Peyer's patch (tissue), 4 donors: ENCODE measurements around the gene PHKG1. TPM values are rescaled to one million over a fixed set of nuclear protein-coding genes. Genes with fewer than 3 reads are reported as not detected.
"Not testable (repeated sequence)": the region's sequence is repeated elsewhere in the genome, so short reads cannot be mapped to it uniquely, and the experiment has no call there.

ENCODE experiments used
- DNase-seq, 3 donors: peaks; one replicate each; pipeline ENCODE4 v3.0.0-alpha.2; 2017 to 2019
- H3K27ac ChIP-seq, 4 donors: fragments of 200-600 bp; sonication (generic); one replicate each; pipeline ENCODE4 v1.5.1; 2016 to 2019
- H3K27me3 ChIP-seq, 2 donors: fragments of 200-600 bp; sonication (generic); one replicate each; pipeline ENCODE4 v1.5.1; 2019
- H3K36me3 ChIP-seq, 3 donors: fragments of 200-600 bp; sonication (generic); one replicate each; pipeline ENCODE4 v1.5.1; 2016 to 2019
- H3K4me1 ChIP-seq, 4 donors: fragments of 200-600 bp; sonication (generic); one replicate each; pipeline ENCODE4 v1.5.1; 2016 to 2019
- H3K4me3 ChIP-seq, 4 donors: fragments of 200-600 bp; sonication (generic); 1 replicate in 3 of 4; 2 replicates in 1 of 4; pipeline ENCODE4 v1.5.1; 2016 to 2019; ENCODE audit warnings: mild to moderate bottlenecking in 1 of 4
- H3K9me3 ChIP-seq, 4 donors: fragments of 200-600 bp; sonication (generic); one replicate each; pipeline ENCODE4 v1.5.1; 2016 to 2019; ENCODE audit warnings: mild to moderate bottlenecking in 1 of 4
- POLR2A ChIP-seq, 2 donors: fragments of 450-650 bp; IDR thresholded peaks; one replicate each; pipeline ENCODE4 v1.5.1; 2017; ENCODE audit warnings: antibody characterized with exemption in 2 of 2, mild to moderate bottlenecking in 2 of 2, moderate library complexity in 2 of 2
- total RNA-seq, 4 donors: library from RNA; depleted of rRNA; stranded (reverse); fragments of >200 nt; gene quantifications; one replicate each; pipeline ENCODE4 v1.1.0, GENCODE V29; 2016
- TF ChIP-seq, protein P1 (sequence below), 6 experiments: fragments of 450-650 bp in 4 of 6; fragments of 200-600 bp in 2 of 6; sonication (generic) in 1 of 6; IDR thresholded peaks; one replicate each; pipeline ENCODE4 v1.5.1; 2017 to 2019; ENCODE audit warnings: antibody characterized with exemption in 6 of 6, mild to moderate bottlenecking in 3 of 6, moderate library complexity in 1 of 6

PHKG1 gene
- total RNA-seq, 4 donors from 2014 or later: 1.1 to 8.3 (median 4.0) TPM

DNA sequence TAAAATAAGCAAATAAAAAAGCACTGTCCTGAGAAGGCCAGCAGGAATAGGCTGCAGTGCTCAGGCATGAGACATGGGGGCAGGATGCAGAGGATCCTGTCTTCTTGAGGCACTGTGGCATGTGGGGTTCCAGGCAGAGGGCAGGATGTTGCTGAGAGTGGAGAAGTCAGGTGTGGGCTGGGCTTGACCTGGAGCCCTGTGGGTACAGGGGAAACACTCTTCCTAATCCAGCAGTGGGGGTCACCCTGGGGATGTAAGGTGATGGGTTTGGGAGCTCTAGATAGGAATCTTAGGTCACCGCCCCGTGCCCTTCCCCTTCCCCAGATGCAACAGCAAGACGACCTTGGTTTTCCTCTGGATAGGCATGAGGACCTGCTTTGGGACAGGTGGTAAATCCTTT lies 15.1 kb downstream of the PHKG1 start:
- H3K36me3 ChIP-seq: peaks cover 0 to 25% (median 0%) of the 10 kb centered on the region in 3 donors

DNA sequence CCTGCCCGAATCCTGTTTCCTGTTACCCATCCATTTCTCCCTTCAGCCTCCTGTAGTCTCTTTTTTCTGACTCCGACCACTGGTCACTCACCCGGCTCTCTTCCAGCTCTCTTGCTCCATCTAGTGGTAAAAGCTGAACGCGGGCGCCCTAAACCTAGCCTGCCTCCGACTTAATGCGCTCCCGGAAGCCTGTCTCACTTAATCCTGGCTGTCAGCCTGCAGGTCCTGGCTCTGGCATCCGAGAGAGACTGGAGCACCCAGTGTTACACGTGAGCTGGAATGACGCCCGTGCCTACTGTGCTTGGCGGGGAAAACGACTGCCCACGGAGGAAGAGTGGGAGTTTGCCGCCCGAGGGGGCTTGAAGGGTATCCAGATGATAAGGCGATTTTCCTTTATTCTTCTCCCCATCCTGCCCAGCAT lies 18.4 kb downstream of the PHKG1 start:
- no peaks in the 10 kb centered on the region for H3K9me3 ChIP-seq
- H3K36me3 ChIP-seq: peaks cover 0 to 37% (median 0%) of the 10 kb centered on the region in 3 donors
- no peaks in the 10 kb centered on the region for H3K27me3 ChIP-seq
- DNase-seq: peak; percentile 65 to 90 (median 87)
- no peak overlapping the region for H3K27ac ChIP-seq
- H3K4me3 ChIP-seq: no peak overlapping the region
- TF ChIP-seq, protein P1, sequence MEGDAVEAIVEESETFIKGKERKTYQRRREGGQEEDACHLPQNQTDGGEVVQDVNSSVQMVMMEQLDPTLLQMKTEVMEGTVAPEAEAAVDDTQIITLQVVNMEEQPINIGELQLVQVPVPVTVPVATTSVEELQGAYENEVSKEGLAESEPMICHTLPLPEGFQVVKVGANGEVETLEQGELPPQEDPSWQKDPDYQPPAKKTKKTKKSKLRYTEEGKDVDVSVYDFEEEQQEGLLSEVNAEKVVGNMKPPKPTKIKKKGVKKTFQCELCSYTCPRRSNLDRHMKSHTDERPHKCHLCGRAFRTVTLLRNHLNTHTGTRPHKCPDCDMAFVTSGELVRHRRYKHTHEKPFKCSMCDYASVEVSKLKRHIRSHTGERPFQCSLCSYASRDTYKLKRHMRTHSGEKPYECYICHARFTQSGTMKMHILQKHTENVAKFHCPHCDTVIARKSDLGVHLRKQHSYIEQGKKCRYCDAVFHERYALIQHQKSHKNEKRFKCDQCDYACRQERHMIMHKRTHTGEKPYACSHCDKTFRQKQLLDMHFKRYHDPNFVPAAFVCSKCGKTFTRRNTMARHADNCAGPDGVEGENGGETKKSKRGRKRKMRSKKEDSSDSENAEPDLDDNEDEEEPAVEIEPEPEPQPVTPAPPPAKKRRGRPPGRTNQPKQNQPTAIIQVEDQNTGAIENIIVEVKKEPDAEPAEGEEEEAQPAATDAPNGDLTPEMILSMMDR (IDR thresholded peaks at IDR 0.05): peak; percentile 61 to 96 (median 92)
- no peak for TF ChIP-seq POLR2A (IDR thresholded peaks at IDR 0.05)
- peaks cover 0 to 7% (median 0%) of the 10 kb centered on the region in 4 donors for H3K4me1 ChIP-seq

More for the DNA sequence above, 15.1 kb downstream of the PHKG1 start:
- Histone ChIP-seq H3K9me3 (no peaks in the 10 kb centered on the region), H3K4me3 (no peak overlapping the region), H3K27ac (no peak overlapping the region), H3K4me1 (peaks cover 0 to 13% (median 0%) of the 10 kb centered on the region in 4 donors), H3K27me3 (no peaks in the 10 kb centered on the region)
- TF ChIP-seq, protein P1 (IDR thresholded peaks at IDR 0.05): no peak
- TF ChIP-seq POLR2A (IDR thresholded peaks at IDR 0.05): no peak
- DNase-seq: no peak

DNA sequence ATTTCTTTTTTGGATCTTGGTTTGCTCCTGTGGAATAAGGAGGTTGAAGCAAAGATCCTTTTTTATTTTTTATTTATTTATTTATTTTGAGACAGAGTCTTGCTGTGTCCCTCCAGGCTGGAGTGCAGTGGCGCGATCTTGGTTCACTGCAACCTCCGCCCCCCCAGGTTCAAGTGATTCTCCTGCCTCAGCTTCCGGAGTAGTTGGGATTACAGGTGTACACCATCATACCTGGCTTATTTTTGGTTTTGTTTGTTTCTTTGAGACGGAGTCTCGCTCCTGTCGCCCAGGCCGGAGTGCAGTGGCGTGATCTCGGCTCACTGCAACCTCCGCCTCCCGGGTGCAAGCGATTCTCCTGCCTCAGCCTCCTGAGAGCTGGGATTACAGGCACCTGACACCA lies 26.4 kb downstream of the PHKG1 start:
- Histone ChIP-seq H3K4me1 (peaks cover 0 to 14% (median 0%) of the 10 kb centered on the region in 4 donors), H3K36me3 (peaks cover 0 to 43% (median 0%) of the 10 kb centered on the region in 3 donors)
- H3K4me3 ChIP-seq, H3K9me3 ChIP-seq, H3K27me3 ChIP-seq, H3K27ac ChIP-seq, DNase-seq: not testable (repeated sequence)

DNA sequence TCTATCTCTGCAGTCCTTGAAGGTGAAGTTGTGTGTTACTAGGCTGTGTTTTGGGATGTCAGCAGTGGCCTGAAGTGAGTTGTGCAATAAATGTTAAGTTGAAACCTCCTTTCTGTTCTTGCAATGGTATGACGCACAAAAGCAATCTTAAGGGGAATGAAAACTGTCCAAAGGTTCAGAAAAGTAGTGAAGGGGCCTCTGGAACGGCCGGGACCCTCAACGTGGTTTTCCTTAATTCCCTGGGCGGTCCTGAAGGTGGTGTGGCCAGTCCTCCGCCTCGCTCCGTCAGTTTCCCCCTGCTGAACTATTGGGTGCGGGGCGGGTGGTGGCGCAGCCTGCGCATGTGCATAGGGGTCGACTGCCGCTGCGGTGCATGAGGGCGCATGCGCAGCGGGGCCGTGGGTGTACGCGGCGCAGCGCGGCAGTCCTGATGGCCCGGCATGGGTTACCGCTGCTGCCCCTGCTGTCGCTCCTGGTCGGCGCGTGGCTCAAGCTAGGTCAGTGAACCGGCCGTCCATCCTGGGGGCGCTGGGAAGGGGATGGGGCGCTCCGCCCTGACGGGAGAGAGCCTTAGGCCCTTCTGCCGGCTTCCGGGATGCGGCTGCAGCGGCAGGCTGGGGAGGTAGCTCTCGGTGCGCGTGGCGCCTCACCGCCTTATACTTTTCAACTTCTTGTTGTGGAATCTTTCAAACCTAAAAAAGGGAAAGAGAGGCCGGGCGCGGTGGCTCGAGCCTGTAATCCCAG lies 28.7 kb downstream of the PHKG1 start, which contains the start of gene SUMF2:
SUMF2 (plus strand) TSS at position 405 of the 744 bp plus-strand sequence; CDS start at position 431, 26 bp downstream.
- peak within 1 kb of the TSS; percentile 76 to 90 (median 83) for H3K4me3 ChIP-seq
- DNase-seq: peak; percentile 88 to 95 (median 93)
- peaks cover 0 to 44% (median 0%) of the 10 kb centered on the region in 3 donors for H3K36me3 ChIP-seq
- no peaks in the 10 kb centered on the region for H3K9me3 ChIP-seq
- peaks cover 0 to 14% (median 0%) of the 10 kb centered on the region in 4 donors for H3K4me1 ChIP-seq
- H3K27ac ChIP-seq: peak within 1 kb of the TSS; percentile 87 to 94 (median 93)
- H3K27me3 ChIP-seq: no peaks in the 10 kb centered on the region
- peak; percentile 72 to 79 for TF ChIP-seq POLR2A (IDR thresholded peaks at IDR 0.05)
- TF ChIP-seq, protein P1 (IDR thresholded peaks at IDR 0.05): peak in 3 of 6 experiments; percentile 3 to 34 (median 27)

DNA sequence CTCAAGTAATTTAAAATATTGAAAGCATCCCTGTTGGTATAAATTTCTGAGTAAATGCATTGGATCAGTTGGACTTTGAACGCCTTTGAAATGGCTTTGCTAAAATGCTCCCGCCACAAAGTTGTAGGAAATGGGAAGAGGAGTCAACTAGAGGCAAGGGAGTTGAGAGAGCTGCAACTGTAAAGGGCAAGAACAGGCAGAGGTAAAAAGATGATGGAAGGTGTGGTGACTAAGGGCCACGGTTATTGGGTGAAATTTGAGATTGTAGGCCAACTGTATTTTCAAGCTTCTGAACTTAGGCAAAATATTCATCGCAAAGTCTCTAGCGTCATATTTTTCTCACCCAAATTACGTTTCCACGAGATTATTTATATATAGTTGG lies 29.3 kb downstream of the PHKG1 start:
- no peak for DNase-seq
- Histone ChIP-seq H3K27me3 (no peaks in the 10 kb centered on the region), H3K4me1 (peaks cover 0 to 14% (median 0%) of the 10 kb centered on the region in 4 donors), H3K4me3 (peak overlapping the region in 3 of 4 donors; percentile 81 to 90 (median 85)), H3K36me3 (peaks cover 0 to 44% (median 0%) of the 10 kb centered on the region in 3 donors), H3K9me3 (no peaks in the 10 kb centered on the region), H3K27ac (peak overlapping the region; percentile 87 to 94 (median 93))
- TF ChIP-seq POLR2A (IDR thresholded peaks at IDR 0.05): no peak
- TF ChIP-seq, protein P1 (IDR thresholded peaks at IDR 0.05): no peak

DNA sequence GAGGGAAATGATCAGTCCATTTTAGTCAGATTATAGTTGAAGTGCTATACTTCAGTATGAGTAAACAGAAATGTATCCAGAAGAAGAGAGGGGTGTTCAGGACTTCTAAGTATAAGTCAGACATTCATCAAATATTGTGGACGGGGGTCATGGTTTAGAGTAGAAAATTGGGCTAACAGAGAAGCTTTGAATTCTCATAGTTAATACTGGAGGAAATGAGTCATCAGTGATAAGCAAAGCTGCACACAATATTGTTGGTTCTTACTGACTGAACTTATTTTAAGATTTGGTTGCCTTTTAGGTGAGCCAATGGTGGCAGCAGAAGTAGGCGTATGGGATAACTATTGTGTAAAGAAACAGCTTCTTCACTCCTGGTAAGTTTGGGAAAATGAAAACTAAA lies 30.4 kb downstream of the PHKG1 start:
- H3K4me1 ChIP-seq: peaks cover 0 to 14% (median 0%) of the 10 kb centered on the region in 4 donors
- TF ChIP-seq, protein P1 (IDR thresholded peaks at IDR 0.05): no peak
- TF ChIP-seq POLR2A (IDR thresholded peaks at IDR 0.05): no peak
- H3K27ac ChIP-seq: no peak overlapping the region
- H3K4me3 ChIP-seq: no peak overlapping the region
- H3K9me3 ChIP-seq: no peaks in the 10 kb centered on the region
- no peaks in the 10 kb centered on the region for H3K27me3 ChIP-seq
- peaks cover 0 to 55% (median 0%) of the 10 kb centered on the region in 3 donors for H3K36me3 ChIP-seq
- DNase-seq: no peak
